Spleen (tissue), 11 donors: ENCODE data around the gene NBDY. TPM values are rescaled to one million over a fixed set of nuclear protein-coding genes. Genes with fewer than 3 reads are reported as not detected.
"Not testable (repeated sequence)": the region's sequence is repeated elsewhere in the genome, so short reads cannot be mapped to it uniquely, and the experiment has no call there.

Experiments
- DNase-seq: peaks from one replicate; pipeline ENCODE4 v3.0.0-alpha.2; 2020
- H3K27ac ChIP-seq, 8 donors: fragments of 200-600 bp; sonication (generic) in 7 of 8; 1 replicate in 4 of 8; 2 replicates in 4 of 8; pipeline versions ENCODE4 v1.5.0 to v1.8.0; 2016 to 2021; ENCODE audit warnings: inconsistent platforms in 4 of 8, mild to moderate bottlenecking in 4 of 8, moderate library complexity in 1 of 8
- H3K27me3 ChIP-seq, 7 donors: fragments of 200-600 bp; sonication (generic) in 6 of 7; replicated peaks in 1 of 7; 1 replicate in 4 of 7; 2 replicates in 3 of 7; pipeline versions ENCODE4 v1.5.0 to v1.8.0; 2016 to 2021; ENCODE audit warnings: inconsistent platforms in 3 of 7, mild to moderate bottlenecking in 1 of 7
- H3K36me3 ChIP-seq, 6 donors: fragments of 200-600 bp; sonication (generic) in 5 of 6; 1 replicate in 4 of 6; 2 replicates in 2 of 6; pipeline versions ENCODE4 v1.5.0 to v1.8.0; 2016 to 2021; ENCODE audit warnings: inconsistent platforms in 2 of 6
- H3K4me1 ChIP-seq, 6 donors: fragments of 200-600 bp; sonication (generic) in 5 of 6; 1 replicate in 3 of 6; 2 replicates in 3 of 6; pipeline versions ENCODE4 v1.5.0 to v1.8.0; 2016 to 2021; ENCODE audit warnings: inconsistent platforms in 3 of 6
- H3K4me3 ChIP-seq, 8 donors: fragments of 200-600 bp; sonication (generic) in 7 of 8; 1 replicate in 4 of 8; 2 replicates in 4 of 8; pipeline versions ENCODE4 v1.5.0 to v1.8.0; 2016 to 2021; ENCODE audit warnings: inconsistent platforms in 4 of 8, mild to moderate bottlenecking in 4 of 8, moderate library complexity in 2 of 8
- H3K9me3 ChIP-seq, 8 donors: fragments of 200-600 bp; sonication (generic) in 7 of 8; 1 replicate in 4 of 8; 2 replicates in 4 of 8; pipeline versions ENCODE4 v1.5.0 to v1.8.0; 2016 to 2021; ENCODE audit warnings: inconsistent platforms in 4 of 8
- POLR2A ChIP-seq, 3 donors: fragments of 450-650 bp; IDR thresholded peaks; one replicate each; pipeline ENCODE4 v1.5.1; 2017; ENCODE audit warnings: antibody characterized with exemption in 3 of 3, mild to moderate bottlenecking in 1 of 3
- POLR2AphosphoS5 ChIP-seq, 3 donors: sonication (generic); formaldehyde crosslinking; IDR thresholded peaks; one replicate each; pipeline ENCODE4 v1.5.1; 2017; ENCODE audit warnings: antibody characterized with exemption in 3 of 3
- WGBS, 5 donors: extraction: QIAGEN DNeasy Blood & Tissue Kit in 3 of 5; methylation state at CpG; one replicate each; pipeline versions ENCODE4 v1.1.5 to v1.1.7; 2013 to 2018; 5-methylcytosine and 5-hydroxymethylcytosine counted together
- intact Hi-C: fragments of 100-400 bp; cut with DNase I; formaldehyde crosslinking; loops from one replicate; pipeline ENCODE4 v1.15.0; 2023; ENCODE audit warnings: low total_unique reads
- polyA plus RNA-seq, 3 donors: library from polyadenylated mRNA; stranded (reverse); fragments of 200-250 nt; gene quantifications; one replicate each; pipeline ENCODE4 v1.2.1, GENCODE V29; 2013
- total RNA-seq, 7 donors: library from RNA; depleted of rRNA in 3 of 7; stranded (reverse); fragments of >200 nt in 3 of 7; fragmentation: NEBNext Ultra II Directional in 4 of 7; extraction: Animal tissue kit (Norgen Biotek cat#: 25700) in 4 of 7; gene quantifications; one replicate each; pipeline versions ENCODE4 v1.1.0 to v1.2.1, GENCODE V29; 2016 to 2021
- TF ChIP-seq, protein P1 (sequence below), 11 experiments: fragments of 200-600 bp in 7 of 11; fragments of 450-650 bp in 4 of 11; sonication (generic) in 4 of 11; IDR thresholded peaks in 8 of 11; conservative IDR thresholded peaks in 3 of 11; 1 replicate in 7 of 11; 2 replicates in 4 of 11; pipeline versions ENCODE4 v1.4.0 to v1.8.0; 2016 to 2021; ENCODE audit warnings: antibody characterized with exemption in 11 of 11, inconsistent platforms in 4 of 11, mild to moderate bottlenecking in 1 of 11
- donor health status: healthy with polysubstance abuse.
- donor health status: DM: no; HTN: no; CAD: no; lungs with moderate emphysema.
- donor health status: DM: no; HTN: no; CAD: no.
- donor health status: Bipolar disorder and iron deficiency.
- donor health status: healthy.
- donor health status: DM: no; HTN: no; CAD: no.
- donor health status: DM: yes; HTN: yes; CAD: no.

Gene NBDY
- total and polyA plus RNA-seq, 10 donors = 15.7 to 46.7 (median 29.4) TPM

DNA sequence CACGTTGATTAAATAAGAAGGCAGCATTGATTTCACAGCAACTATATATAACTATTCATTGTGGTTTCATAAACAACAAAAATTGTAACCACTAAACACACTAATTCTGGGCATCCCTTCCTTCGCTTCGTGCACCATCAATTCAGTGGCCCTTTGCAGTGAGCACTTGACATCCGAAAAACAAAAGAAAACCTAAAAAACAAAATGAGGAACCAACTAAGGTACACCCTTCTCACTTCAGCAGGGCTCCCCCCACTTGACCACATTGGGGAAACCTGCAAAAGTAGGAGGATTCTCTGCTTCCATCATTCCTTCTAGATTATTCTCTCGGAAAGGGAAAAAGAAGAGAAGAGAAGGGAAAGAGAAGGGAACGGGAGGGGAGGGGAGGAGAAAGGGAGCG, 28.3 kb downstream of the NBDY start:
- Histone ChIP-seq H3K9me3 (no peaks in the 10 kb centered on the region), H3K27ac (no peak overlapping the region), H3K4me1 (peaks cover 0 to 13% (median 8%) of the 10 kb centered on the region in 6 donors), H3K4me3 (no peak overlapping the region), H3K27me3 (peaks cover 0 to 5% (median 0%) of the 10 kb centered on the region in 7 donors), H3K36me3 (no peaks in the 10 kb centered on the region)
- no peak for DNase-seq
- WGBS, 5 donors = 56 to 73% (median 71%) methylated on average over 7 of the region's 7 CpGs
- intact Hi-C loops = no loop called here
- no peak for TF ChIP-seq POLR2AphosphoS5 (IDR thresholded peaks at IDR 0.05)
- TF ChIP-seq POLR2A (IDR thresholded peaks at IDR 0.05) = no peak
- TF ChIP-seq, protein P1, sequence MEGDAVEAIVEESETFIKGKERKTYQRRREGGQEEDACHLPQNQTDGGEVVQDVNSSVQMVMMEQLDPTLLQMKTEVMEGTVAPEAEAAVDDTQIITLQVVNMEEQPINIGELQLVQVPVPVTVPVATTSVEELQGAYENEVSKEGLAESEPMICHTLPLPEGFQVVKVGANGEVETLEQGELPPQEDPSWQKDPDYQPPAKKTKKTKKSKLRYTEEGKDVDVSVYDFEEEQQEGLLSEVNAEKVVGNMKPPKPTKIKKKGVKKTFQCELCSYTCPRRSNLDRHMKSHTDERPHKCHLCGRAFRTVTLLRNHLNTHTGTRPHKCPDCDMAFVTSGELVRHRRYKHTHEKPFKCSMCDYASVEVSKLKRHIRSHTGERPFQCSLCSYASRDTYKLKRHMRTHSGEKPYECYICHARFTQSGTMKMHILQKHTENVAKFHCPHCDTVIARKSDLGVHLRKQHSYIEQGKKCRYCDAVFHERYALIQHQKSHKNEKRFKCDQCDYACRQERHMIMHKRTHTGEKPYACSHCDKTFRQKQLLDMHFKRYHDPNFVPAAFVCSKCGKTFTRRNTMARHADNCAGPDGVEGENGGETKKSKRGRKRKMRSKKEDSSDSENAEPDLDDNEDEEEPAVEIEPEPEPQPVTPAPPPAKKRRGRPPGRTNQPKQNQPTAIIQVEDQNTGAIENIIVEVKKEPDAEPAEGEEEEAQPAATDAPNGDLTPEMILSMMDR (IDR thresholded peaks at IDR 0.05 in 8 of 11, conservative IDR thresholded peaks at IDR 0.05 in 3 of 11) = no peak

DNA sequence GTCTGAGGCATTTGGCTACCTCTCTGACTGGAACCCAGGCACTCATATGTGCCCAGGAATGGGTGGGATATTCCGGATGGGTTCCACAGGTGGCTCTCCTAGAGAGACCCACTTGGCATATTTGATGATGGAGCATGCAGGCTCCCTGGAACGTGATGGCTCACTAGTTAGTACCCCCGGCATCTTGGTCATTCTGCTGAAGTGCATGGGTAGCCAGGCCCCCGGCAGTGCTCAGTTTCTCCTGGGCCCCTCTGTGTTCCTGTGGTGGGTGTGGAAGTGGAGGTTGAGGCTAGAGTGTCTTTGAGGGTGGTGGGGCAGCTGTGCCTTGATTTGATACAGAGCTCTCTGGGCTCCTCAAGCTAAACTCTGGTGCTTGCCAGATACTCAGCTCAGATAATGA, 29.4 kb downstream of the NBDY start:
- H3K4me1 ChIP-seq = peaks cover 9 to 25% (median 18%) of the 10 kb centered on the region in 6 donors
- H3K27me3 ChIP-seq = no peaks in the 10 kb centered on the region
- H3K9me3 ChIP-seq = no peaks in the 10 kb centered on the region
- TF ChIP-seq, protein P1 (IDR thresholded peaks at IDR 0.05 in 8 of 11, conservative IDR thresholded peaks at IDR 0.05 in 3 of 11) = no peak
- no peak for TF ChIP-seq POLR2A (IDR thresholded peaks at IDR 0.05)
- no peak for TF ChIP-seq POLR2AphosphoS5 (IDR thresholded peaks at IDR 0.05)
- intact Hi-C loops = no loop called here
- no peak overlapping the region for H3K4me3 ChIP-seq
- no peaks in the 10 kb centered on the region for H3K36me3 ChIP-seq
- DNase-seq = peak; percentile 59
- 75 to 98% (median 89%) methylated on average over 4 of the region's 4 CpGs; no CpG with 5 or more reads in 1 of the 5 donors for WGBS, 5 donors
- H3K27ac ChIP-seq = no peak overlapping the region

DNA sequence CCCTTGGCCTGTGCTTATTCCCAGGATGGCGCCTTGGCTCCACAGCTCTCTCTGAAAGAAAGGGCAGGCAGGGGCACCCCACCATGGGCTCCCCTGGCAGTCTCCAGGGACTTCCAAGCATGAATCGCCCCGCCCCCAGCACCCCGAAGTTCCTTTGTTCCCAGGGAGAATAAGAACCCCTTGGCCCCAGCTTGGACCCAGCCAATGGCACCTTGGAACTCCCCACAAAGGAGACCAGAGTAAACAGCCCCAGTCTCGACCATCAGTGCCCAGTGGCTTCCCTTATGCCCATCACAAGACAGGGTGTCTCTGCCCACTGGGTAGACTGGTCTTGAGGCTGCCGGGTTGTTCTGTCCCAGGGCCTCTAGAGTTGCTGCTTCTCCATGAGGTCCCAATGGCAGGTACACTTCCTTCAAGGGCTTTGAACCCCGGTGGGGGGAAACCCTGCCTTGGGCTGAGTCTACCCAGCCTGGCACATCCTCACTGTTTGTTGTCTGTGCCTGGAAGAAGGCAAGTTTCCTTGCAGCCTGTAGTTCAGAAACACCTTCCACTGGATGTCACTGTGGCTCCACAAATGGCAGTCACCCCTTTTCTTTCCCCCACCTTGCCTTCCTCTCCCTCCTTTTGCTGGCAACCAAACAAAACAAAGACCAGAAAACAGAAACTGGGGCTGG, 30.8 kb downstream of the NBDY start:
- Histone ChIP-seq H3K4me3 (no peak overlapping the region), H3K4me1 (peaks cover 16 to 39% (median 30%) of the 10 kb centered on the region in 6 donors), H3K27ac (no peak overlapping the region), H3K9me3 (no peaks in the 10 kb centered on the region), H3K36me3 (peaks cover 0 to 4% (median 0%) of the 10 kb centered on the region in 6 donors), H3K27me3 (no peaks in the 10 kb centered on the region)
- 72 to 93% (median 83%) methylated on average over 1 to 7 of the region's 7 CpGs for WGBS, 5 donors
- peak; percentile 72 for DNase-seq
- intact Hi-C loops = no loop called here
- TF ChIP-seq POLR2AphosphoS5 (IDR thresholded peaks at IDR 0.05) (no peak), POLR2A (IDR thresholded peaks at IDR 0.05) (no peak)
- TF ChIP-seq, protein P1 (IDR thresholded peaks at IDR 0.05 in 8 of 11, conservative IDR thresholded peaks at IDR 0.05 in 3 of 11) = no peak

DNA sequence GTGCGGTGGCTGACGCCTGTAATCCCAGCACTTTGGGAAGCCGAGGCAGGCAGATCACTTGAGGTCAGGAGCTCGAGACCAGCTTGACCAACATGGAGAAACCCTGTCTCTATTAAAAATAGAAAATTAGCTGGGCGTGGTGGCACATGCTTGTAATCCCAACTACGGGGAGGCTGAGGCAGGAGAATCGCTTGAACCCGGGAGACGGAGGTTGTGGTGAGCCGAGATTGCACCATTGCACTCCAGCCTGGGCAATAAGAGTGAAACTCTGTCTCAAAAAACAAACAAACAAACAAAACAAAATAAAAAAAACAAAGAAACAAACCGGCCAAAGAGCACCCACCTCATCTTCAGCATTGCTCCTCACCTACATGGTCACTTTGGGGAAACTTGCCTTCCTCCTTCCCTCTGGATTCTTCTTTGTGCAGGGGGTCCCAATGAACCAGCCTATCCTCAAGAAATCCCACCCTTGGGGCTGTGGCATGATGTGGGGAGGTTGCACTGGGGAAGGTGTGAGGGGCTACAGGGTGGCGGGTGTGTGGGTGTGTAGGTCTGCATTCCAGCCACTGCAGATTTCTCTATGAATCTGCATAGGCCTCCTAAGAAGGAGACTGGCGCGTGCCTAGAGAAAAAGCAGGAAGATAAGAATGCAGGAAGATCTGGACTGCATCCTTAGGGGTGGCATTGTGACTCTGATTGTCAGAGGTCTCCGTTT, 31.5 kb downstream of the NBDY start:
- H3K36me3 ChIP-seq, H3K27ac ChIP-seq, H3K4me3 ChIP-seq, DNase-seq, H3K27me3 ChIP-seq, H3K9me3 ChIP-seq, intact Hi-C loops: not testable (repeated sequence)
- WGBS, 5 donors = 83 to 94% (median 88%) methylated on average over 15 of the region's 15 CpGs
- peaks cover 22 to 46% (median 37%) of the 10 kb centered on the region in 6 donors for H3K4me1 ChIP-seq
